ENCODE data around the gene ATL2.

DNA sequence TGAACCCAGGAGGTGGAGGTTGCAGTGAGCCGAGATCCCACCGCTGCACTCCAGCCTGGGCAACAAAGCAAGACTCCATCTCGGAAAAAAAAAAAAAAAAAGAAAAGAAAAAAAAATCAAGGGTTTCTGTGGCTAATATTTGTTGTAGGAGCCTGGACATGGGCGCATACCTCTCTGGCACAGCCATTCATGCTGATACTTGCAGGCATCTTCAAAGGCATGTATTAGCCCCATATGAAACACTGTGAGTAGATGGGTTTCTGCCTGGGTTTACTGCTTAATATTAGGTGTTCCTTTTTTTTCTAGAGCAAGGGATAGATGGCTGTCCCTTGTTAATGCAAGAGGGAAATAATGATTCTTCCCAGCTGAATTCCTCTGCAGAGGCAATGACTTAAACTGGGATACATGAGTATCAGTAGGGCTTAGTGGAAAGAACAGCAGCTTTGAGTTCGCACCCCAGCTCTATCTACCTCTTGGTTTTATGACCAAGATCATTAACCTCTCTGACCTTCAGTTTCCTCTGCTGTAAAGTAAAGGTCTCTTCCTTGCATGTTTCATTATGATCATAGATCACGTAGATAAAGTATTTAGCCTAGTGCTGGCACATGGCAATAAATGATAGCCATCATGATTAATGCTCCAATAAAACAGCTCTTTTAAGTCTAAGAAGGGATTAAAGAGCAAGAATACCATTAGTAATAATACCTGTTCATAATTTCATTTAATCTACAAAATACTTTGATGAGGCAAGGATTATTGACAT, 4.5 kb upstream of the ATL2 start:
- TF ChIP-seq, protein P1, sequence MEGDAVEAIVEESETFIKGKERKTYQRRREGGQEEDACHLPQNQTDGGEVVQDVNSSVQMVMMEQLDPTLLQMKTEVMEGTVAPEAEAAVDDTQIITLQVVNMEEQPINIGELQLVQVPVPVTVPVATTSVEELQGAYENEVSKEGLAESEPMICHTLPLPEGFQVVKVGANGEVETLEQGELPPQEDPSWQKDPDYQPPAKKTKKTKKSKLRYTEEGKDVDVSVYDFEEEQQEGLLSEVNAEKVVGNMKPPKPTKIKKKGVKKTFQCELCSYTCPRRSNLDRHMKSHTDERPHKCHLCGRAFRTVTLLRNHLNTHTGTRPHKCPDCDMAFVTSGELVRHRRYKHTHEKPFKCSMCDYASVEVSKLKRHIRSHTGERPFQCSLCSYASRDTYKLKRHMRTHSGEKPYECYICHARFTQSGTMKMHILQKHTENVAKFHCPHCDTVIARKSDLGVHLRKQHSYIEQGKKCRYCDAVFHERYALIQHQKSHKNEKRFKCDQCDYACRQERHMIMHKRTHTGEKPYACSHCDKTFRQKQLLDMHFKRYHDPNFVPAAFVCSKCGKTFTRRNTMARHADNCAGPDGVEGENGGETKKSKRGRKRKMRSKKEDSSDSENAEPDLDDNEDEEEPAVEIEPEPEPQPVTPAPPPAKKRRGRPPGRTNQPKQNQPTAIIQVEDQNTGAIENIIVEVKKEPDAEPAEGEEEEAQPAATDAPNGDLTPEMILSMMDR (conservative IDR thresholded peaks at IDR 0.05 in 1 of 2, IDR thresholded peaks at IDR 0.05 in 1 of 2; ENCODE audit: low read depth in 1 of 2, low read length in 2 of 2): no peak
- no peak for TF ChIP-seq EZH2 (IDR thresholded peaks at IDR 0.05; ENCODE audit: low read length, missing control alignments)

Measured in fibroblast of lung (primary cell).